PC-9 (cell line): Measurements from ENCODE around the gene BST2. TPM values are rescaled to one million over a fixed set of nuclear protein-coding genes. Genes with fewer than 3 reads are reported as not detected.

ENCODE experiments used
- BruUV-seq: library from RNA; stranded (reverse); fragments of 400-500 nt; replicated peaks from 2 replicates; lab custom pipeline; 2021; lab: Mats Ljungman, UMichigan
- CTCF ChIA-PET: fragments of 300-600 bp; sonication (Branson Sonifier 250); formaldehyde crosslinking; loops from one replicate; lab custom pipeline; 2022; ENCODE audit warnings: antibody characterized with exemption; lab: Charles Lee
- POLR2A ChIA-PET: fragments of 300-600 bp; sonication (Branson Sonifier 250); formaldehyde crosslinking; loops from one replicate; lab custom pipeline; 2022; ENCODE audit warnings: antibody characterized with exemption; ENCODE audit not compliant: unreplicated experiment; lab: Charles Lee
- DNase-seq, 2 experiments: peaks; one replicate each; pipeline versions ENCODE4 v3.0.0 to v3.0.0-alpha.2; 2015 to 2022; ENCODE audit warnings: mixed read lengths in 1 of 2
- H2AFZ ChIP-seq: fragments of 200-600 bp; sonication (generic); 2 replicates; pipeline ENCODE4 v1.8.1; 2017; ENCODE audit warnings: antibody characterized with exemption
- H3F3A ChIP-seq: fragments of 200-600 bp; sonication (generic); 2 replicates; pipeline ENCODE4 v1.8.1; 2017; ENCODE audit warnings: antibody characterized with exemption, mild to moderate bottlenecking, low read depth; ENCODE audit not compliant: insufficient read depth
- H3K27ac ChIP-seq: fragments of 200-600 bp; sonication (generic); 2 replicates; pipeline ENCODE4 v1.6.1; 2016; ENCODE audit warnings: mixed run types
- H3K27me3 ChIP-seq: fragments of 200-600 bp; sonication (generic); 2 replicates; pipeline ENCODE4 v1.6.1; 2016; ENCODE audit warnings: low read depth, mixed run types; ENCODE audit not compliant: insufficient read depth
- H3K36me3 ChIP-seq: fragments of 200-600 bp; sonication (generic); 2 replicates; pipeline ENCODE4 v1.6.1; 2016; ENCODE audit warnings: low read depth, mixed run types
- H3K4me1 ChIP-seq: fragments of 200-600 bp; sonication (generic); replicated peaks from 2 replicates; pipeline ENCODE4 v1.6.1; 2016; ENCODE audit warnings: mixed run types; ENCODE audit not compliant: insufficient read depth
- H3K4me2 ChIP-seq: fragments of 200-600 bp; sonication (generic); 2 replicates; pipeline ENCODE4 v1.6.1; 2017; ENCODE audit warnings: mixed run types
- H3K4me3 ChIP-seq: fragments of 200-600 bp; sonication (generic); 2 replicates; pipeline ENCODE4 v1.6.1; 2016; ENCODE audit warnings: mixed run types
- H3K79me2 ChIP-seq: fragments of 200-600 bp; sonication (generic); 2 replicates; pipeline ENCODE4 v1.6.1; 2017; ENCODE audit warnings: low read depth, mixed run types
- H3K9me2 ChIP-seq: fragments of 200-600 bp; sonication (generic); 2 replicates; pipeline ENCODE4 v1.8.1; 2017; ENCODE audit warnings: mild to moderate bottlenecking; ENCODE audit not compliant: insufficient read depth
- H3K9me3 ChIP-seq: fragments of 200-600 bp; sonication (generic); 2 replicates; pipeline ENCODE4 v1.8.1; 2016; ENCODE audit warnings: low read depth; ENCODE audit not compliant: insufficient read depth
- H4K20me1 ChIP-seq: fragments of 200-600 bp; sonication (generic); 2 replicates; pipeline ENCODE4 v1.8.1; 2017; ENCODE audit not compliant: insufficient read depth
- CTCF ChIP-seq: fragments of 200-600 bp; sonication (generic); conservative IDR thresholded peaks from 2 replicates; pipeline ENCODE4 v1.6.1; 2017; ENCODE audit warnings: mixed run types, antibody characterized with exemption, mild to moderate bottlenecking, moderate library complexity
- EZH2 ChIP-seq: fragments of 200-600 bp; sonication (generic); IDR thresholded peaks from 2 replicates; pipeline ENCODE4 v1.8.0; 2017; ENCODE audit warnings: antibody characterized with exemption, low read depth
- intact Hi-C: fragments of 100-400 bp; cut with micrococcal nuclease; formaldehyde crosslinking; loops from one replicate; pipeline ENCODE4 v1.10.0; 2022; ENCODE audit not compliant: unreplicated experiment
- total RNA-seq: library from RNA; stranded (reverse); gene quantifications from 2 replicates; pipeline ENCODE4 v1.2.3, GENCODE V29; 2021

The BST2 gene
- total RNA-seq, 1 experiment from 2014 or later: 2.7 TPM

DNA sequence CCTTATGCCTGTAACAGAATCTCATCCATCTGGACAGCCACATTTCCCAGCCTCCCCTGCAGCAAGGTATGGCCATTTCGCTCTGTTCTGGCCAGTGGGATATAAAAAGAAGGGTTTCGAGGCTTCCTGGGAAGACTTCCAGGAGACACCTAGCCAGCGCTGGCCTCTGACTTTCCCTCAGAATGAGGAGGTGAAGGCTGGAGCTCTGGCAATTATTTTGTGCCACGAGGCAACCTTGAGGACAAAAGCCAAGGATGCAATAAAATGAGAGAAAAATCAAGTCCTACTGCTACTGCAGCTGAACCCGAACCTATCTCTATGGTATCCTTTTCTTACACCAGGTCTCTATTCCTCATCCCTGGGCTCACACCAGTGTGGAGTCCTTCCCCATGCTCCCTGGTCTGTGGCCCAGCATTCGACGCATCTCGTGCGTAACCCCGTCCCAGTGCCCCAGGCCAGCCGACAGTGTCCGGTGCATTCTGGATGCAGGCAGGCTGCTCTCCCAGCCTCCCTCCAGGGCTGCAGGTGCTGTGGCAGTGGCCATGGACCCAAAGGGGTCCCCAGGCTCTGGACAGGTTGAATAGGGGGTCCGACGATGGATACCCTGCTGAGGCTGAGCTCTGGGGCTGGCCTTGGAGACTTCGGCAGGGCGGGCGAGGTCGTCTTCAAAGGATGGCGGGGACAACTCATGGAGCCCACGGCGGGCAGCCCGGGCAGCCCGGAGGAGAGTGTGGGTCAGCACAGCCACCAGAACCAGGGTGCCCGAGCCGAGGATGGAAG, 30.9 kb upstream of the BST2 start:
- DNase-seq: no peak

DNA sequence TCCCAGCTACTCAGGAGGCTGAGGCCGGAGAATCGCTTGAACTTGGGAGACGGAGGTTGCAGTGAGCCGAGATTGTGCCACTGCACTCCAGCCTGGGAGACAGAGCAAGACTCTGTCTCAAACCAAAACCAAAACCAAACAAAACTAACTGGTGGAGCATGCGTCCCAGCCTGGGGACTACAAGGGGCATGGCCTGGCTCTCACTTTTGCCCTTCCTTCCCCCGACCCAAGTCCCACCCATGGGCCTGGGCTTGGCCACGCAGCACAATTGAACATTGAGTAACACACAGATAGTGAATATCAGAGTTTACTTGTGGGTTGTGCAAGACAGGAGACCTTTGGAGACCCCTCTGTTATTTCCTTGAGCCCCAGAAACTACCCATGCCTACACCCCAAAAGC, 29.8 kb upstream of the BST2 start:
- H4K20me1 ChIP-seq: no peaks in the 10 kb centered on the region
- no peak overlapping the region for H2AFZ ChIP-seq
- H3K4me3 ChIP-seq: no peak overlapping the region
- ChIA-PET POLR2A (no interaction called here), CTCF (no interaction called here)
- no peak for DNase-seq
- intact Hi-C loops: no loop called here
- H3K9me3 ChIP-seq: no peaks in the 10 kb centered on the region
- H3K36me3 ChIP-seq: no peaks in the 10 kb centered on the region
- no peaks in the 10 kb centered on the region for H3K79me2 ChIP-seq
- BruUV-seq: no TSS peak
- no peaks in the 10 kb centered on the region for H3K9me2 ChIP-seq
- no peaks in the 10 kb centered on the region for H3K27me3 ChIP-seq
- peaks cover 17% of the 10 kb centered on the region; the same call in 1 of the 2 replicates for H3F3A ChIP-seq
- H3K4me1 ChIP-seq: no peaks in the 10 kb centered on the region
- no peak overlapping the region for H3K27ac ChIP-seq
- TF ChIP-seq CTCF (no peak), EZH2 (no peak)
- no peak overlapping the region for H3K4me2 ChIP-seq

More for the DNA sequence above, 30.9 kb upstream of the BST2 start:
- Histone ChIP-seq H3K4me2 (no peak overlapping the region), H3K9me3 (no peaks in the 10 kb centered on the region), H2AFZ (no peak overlapping the region), H3K27me3 (no peaks in the 10 kb centered on the region), H4K20me1 (no peaks in the 10 kb centered on the region), H3F3A (peaks cover 17% of the 10 kb centered on the region; the same call in 1 of the 2 replicates), H3K4me3 (no peak overlapping the region), H3K27ac (no peak overlapping the region), H3K36me3 (no peaks in the 10 kb centered on the region), H3K9me2 (no peaks in the 10 kb centered on the region), H3K4me1 (no peaks in the 10 kb centered on the region), H3K79me2 (no peaks in the 10 kb centered on the region)
- ChIA-PET CTCF (no interaction called here), POLR2A (no interaction called here)
- BruUV-seq: no TSS peak
- intact Hi-C loops: no loop called here
- no peak for TF ChIP-seq EZH2
- no peak for TF ChIP-seq CTCF

- Histone ChIP-seq H3K9me3 (no peaks in the 10 kb centered on the region), H3F3A (peaks cover 16% of the 10 kb centered on the region; the same call in 1 of the 2 replicates), H3K27me3 (no peaks in the 10 kb centered on the region), H4K20me1 (no peaks in the 10 kb centered on the region), H3K4me1 (no peaks in the 10 kb centered on the region), H3K79me2 (no peaks in the 10 kb centered on the region), H2AFZ (no peak overlapping the region), H3K36me3 (no peaks in the 10 kb centered on the region), H3K4me3 (no peak overlapping the region), H3K9me2 (no peaks in the 10 kb centered on the region), H3K4me2 (no peak overlapping the region), H3K27ac (no peak overlapping the region)
- ChIA-PET CTCF (no interaction called here), POLR2A (no interaction called here)
- DNase-seq: no peak
- intact Hi-C loops: no loop called here
- TF ChIP-seq EZH2: no peak
- TF ChIP-seq CTCF: no peak
- no TSS peak for BruUV-seq
These were observed 26.0 kb upstream of the BST2 start for GRCh38 chr19:17431417-17431816.
